CD4-positive, alpha-beta T cell treated with Interferon alpha-2 for 1 hour (primary cell): Measurements from ENCODE around the gene PPP6R2.

ENCODE experiments used
- DNase-seq, 2 donors: peaks; one replicate each; pipeline ENCODE4 v3.0.0-alpha.2; 2020 to 2022

The PPP6R2 gene

GRCh38 chr22:50342651-50343540 lies at the start of gene PPP6R2:
PPP6R2 (plus strand) TSS chr22:50343327; CDS start chr22:50393909, 50,582 bp downstream.
- peak; percentile 81 to 92 for DNase-seq

GRCh38 chr22:50293441-50294318 lies 49.4 kb upstream of the PPP6R2 start:
- DNase-seq = peak in 1 of 2 donors; percentile 32

GRCh38 chr22:50294319-50294656 lies 48.8 kb upstream of the PPP6R2 start:
- no peak for DNase-seq

- no peak for DNase-seq
Observed at GRCh38 chr22:50296658-50297490, 46.3 kb upstream of the PPP6R2 start.

- no peak for DNase-seq
Observed at GRCh38 chr22:50297510-50298265, 45.4 kb upstream of the PPP6R2 start.

GRCh38 chr22:50298266-50298637 lies 44.9 kb upstream of the PPP6R2 start:
- DNase-seq = no peak

- DNase-seq = no peak
Observed at GRCh38 chr22:50298937-50299784, 44.0 kb upstream of the PPP6R2 start.

- DNase-seq = no peak
Observed at GRCh38 chr22:50299785-50300619, 43.1 kb upstream of the PPP6R2 start.

GRCh38 chr22:50300620-50301257 lies 42.4 kb upstream of the PPP6R2 start:
- DNase-seq = no peak

- DNase-seq = peak in 1 of 2 donors; percentile 14
Observed at GRCh38 chr22:50301581-50301991, 41.5 kb upstream of the PPP6R2 start.

GRCh38 chr22:50302041-50302541 lies 41.0 kb upstream of the PPP6R2 start:
- peak in 1 of 2 donors; percentile 14 for DNase-seq

- no peak for DNase-seq
Observed at GRCh38 chr22:50302564-50302963, 40.6 kb upstream of the PPP6R2 start.

GRCh38 chr22:50303515-50303847 lies 39.6 kb upstream of the PPP6R2 start:
- DNase-seq = no peak

GRCh38 chr22:50303848-50304527 lies 39.1 kb upstream of the PPP6R2 start:
- DNase-seq = peak in 1 of 2 donors; percentile 53

GRCh38 chr22:50304528-50305392 lies 38.4 kb upstream of the PPP6R2 start:
- DNase-seq = peak in 1 of 2 donors; percentile 50

- no peak for DNase-seq
Observed at GRCh38 chr22:50305393-50305922, 37.7 kb upstream of the PPP6R2 start.

- peak in 1 of 2 donors; percentile 45 for DNase-seq
Observed at GRCh38 chr22:50305923-50306566, 37.1 kb upstream of the PPP6R2 start.
